Nephron progenitor cell (in vitro differentiated cells): ENCODE results near the gene DIP2C.
"Not testable (repeated sequence)": the region's sequence is repeated elsewhere in the genome, so short reads cannot be mapped to it uniquely, and the experiment has no call there.

Source experiments
- DNase-seq: peaks from one replicate; pipeline ENCODE4 v3.0.0; 2021
- H3K27ac Mint-ChIP-seq: 2 replicates; pipeline ENCODE4 v1.8.0; 2021; ENCODE audit warnings: mild to moderate bottlenecking, moderate library complexity, mixed read lengths
- H3K27me3 Mint-ChIP-seq: 2 replicates; pipeline ENCODE4 v1.8.0; 2021; ENCODE audit warnings: mild to moderate bottlenecking, low read depth, mixed read lengths; ENCODE audit not compliant: poor library complexity
- H3K36me3 Mint-ChIP-seq: 2 replicates; pipeline ENCODE4 v1.8.0; 2021; ENCODE audit warnings: low read depth, mixed read lengths
- H3K4me1 Mint-ChIP-seq: 2 replicates; pipeline ENCODE4 v1.8.0; 2021; ENCODE audit warnings: mixed read lengths
- H3K4me3 Mint-ChIP-seq: 2 replicates; pipeline ENCODE4 v1.8.0; 2021; ENCODE audit warnings: mild to moderate bottlenecking, moderate library complexity, mixed read lengths
- H3K9me3 Mint-ChIP-seq: 2 replicates; pipeline ENCODE4 v1.8.0; 2021; ENCODE audit warnings: mild to moderate bottlenecking, moderate library complexity, mixed read lengths
- CTCF ChIP-seq: fragments of 200-600 bp; sonication (generic); IDR thresholded peaks from 2 replicates; pipeline ENCODE4 v1.5.0; 2021; ENCODE audit warnings: antibody characterized with exemption

DIP2C gene

DNA sequence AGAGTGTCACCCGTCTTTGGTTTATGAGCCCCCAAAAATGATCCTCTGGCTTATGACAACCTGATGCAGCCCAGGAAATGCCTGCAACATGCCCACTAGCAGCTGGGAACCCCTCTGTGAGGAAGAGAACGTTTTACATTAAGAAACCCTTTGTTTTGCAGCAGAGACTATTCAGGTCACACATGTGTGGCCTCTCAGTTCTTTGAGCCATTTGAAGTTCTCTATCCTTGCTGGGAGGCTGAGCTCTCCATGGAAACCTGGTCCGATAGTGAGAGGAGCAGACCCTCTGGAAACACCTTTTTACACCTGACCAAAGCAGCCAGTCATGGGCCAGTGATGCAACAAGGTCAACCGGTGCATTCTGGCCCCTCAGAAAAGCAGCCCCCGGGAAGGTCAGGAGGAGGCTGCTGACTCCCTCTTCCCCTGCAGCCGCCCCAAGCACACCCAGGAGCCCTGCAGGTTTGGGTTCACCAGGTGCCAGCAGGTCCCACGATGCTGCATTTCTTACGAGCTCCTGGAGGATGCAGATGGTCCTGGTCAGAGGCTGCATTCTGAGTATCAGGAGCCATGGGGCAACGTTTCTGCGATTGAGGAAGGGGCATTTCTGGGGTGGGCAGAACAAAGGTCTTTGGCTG, 419.9 kb downstream of the DIP2C start:
- DNase-seq: no peak
- peak overlapping the region; percentile 54 for H3K27ac Mint-ChIP-seq
- H3K4me1 Mint-ChIP-seq: peaks cover under 1% of the 10 kb centered on the region
- H3K27me3 Mint-ChIP-seq: peaks cover 2% of the 10 kb centered on the region
- H3K36me3 Mint-ChIP-seq: peaks cover 6% of the 10 kb centered on the region
- no peak overlapping the region for H3K4me3 Mint-ChIP-seq
- TF ChIP-seq CTCF: no peak
- no peaks in the 10 kb centered on the region for H3K9me3 Mint-ChIP-seq

GRCh38 chr10:267705-268104, 421.8 kb downstream of the DIP2C start:
- H3K9me3 Mint-ChIP-seq: no peaks in the 10 kb centered on the region
- H3K4me3 Mint-ChIP-seq: no peak overlapping the region
- peaks cover 3% of the 10 kb centered on the region for H3K36me3 Mint-ChIP-seq
- peaks cover 6% of the 10 kb centered on the region for H3K27me3 Mint-ChIP-seq
- no peak for DNase-seq
- no peak overlapping the region for H3K27ac Mint-ChIP-seq
- H3K4me1 Mint-ChIP-seq: no peaks in the 10 kb centered on the region
- no peak for TF ChIP-seq CTCF

GRCh38 chr10:266974-267425, 422.5 kb downstream of the DIP2C start:
- no peak for DNase-seq
- Mint-ChIP-seq H3K4me3 (no peak overlapping the region), H3K27me3 (peaks cover 6% of the 10 kb centered on the region), H3K9me3 (no peaks in the 10 kb centered on the region), H3K27ac (no peak overlapping the region), H3K4me1 (no peaks in the 10 kb centered on the region), H3K36me3 (no peaks in the 10 kb centered on the region)
- TF ChIP-seq CTCF: no peak

DNA sequence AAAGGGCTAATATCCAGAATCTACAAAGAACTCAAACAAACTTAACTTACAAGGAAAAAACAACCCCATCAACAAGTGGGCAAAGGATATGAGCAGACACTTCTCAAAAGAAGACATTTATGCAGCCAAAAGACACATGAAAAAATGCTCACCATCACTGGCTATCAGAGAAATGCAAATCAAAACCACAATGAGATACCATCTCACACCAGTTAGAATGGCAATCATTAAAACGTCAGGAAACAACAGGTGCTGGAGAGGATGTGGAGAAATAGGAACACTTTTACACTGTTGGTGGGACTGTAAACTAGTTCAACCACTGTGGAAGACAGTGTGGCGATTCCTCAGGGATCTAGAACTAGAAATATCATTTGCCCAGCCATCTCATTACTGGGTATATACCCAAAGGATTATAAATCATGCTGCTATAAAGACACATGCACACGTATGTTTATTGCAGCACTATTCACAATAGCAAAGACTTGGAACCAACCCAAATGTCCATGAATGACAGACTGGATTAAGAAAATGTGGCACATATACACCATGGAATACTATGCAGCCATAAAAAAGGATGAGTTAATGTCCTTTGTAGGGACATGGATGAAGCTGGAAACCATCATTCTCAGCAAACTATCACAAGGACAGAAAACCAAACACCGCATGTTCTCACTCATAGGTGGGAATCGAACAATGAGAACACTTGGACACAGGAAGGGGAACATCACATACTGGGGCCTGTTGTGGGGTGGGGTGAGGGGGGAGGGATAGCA, 423.5 kb downstream of the DIP2C start:
- H3K27ac Mint-ChIP-seq: not testable (repeated sequence)

DNA sequence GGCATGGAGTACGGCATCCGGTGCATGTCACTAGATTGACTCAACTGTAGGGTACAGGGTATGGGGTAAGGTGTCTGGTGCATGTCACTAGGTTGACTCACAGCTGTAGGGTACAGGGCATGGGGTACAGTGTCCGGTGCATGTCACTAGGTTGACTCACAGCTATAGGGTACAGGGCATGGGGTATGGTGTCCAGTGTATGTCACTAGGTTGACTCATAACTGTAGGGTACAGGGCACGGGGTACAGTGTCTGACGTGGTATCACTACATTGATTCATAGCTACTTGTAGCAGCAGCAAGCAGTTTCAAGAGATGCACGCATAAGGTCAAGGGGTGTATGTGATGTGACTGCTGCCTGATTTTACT, 424.4 kb downstream of the DIP2C start:
- H3K36me3 Mint-ChIP-seq, H3K27ac Mint-ChIP-seq, H3K4me1 Mint-ChIP-seq, DNase-seq, H3K4me3 Mint-ChIP-seq, H3K9me3 Mint-ChIP-seq, H3K27me3 Mint-ChIP-seq: not testable (repeated sequence)

More for the DNA sequence above, 423.5 kb downstream of the DIP2C start:
- H3K9me3 Mint-ChIP-seq, H3K27me3 Mint-ChIP-seq, H3K36me3 Mint-ChIP-seq, H3K4me1 Mint-ChIP-seq, DNase-seq, H3K4me3 Mint-ChIP-seq: not testable (repeated sequence)

DNA sequence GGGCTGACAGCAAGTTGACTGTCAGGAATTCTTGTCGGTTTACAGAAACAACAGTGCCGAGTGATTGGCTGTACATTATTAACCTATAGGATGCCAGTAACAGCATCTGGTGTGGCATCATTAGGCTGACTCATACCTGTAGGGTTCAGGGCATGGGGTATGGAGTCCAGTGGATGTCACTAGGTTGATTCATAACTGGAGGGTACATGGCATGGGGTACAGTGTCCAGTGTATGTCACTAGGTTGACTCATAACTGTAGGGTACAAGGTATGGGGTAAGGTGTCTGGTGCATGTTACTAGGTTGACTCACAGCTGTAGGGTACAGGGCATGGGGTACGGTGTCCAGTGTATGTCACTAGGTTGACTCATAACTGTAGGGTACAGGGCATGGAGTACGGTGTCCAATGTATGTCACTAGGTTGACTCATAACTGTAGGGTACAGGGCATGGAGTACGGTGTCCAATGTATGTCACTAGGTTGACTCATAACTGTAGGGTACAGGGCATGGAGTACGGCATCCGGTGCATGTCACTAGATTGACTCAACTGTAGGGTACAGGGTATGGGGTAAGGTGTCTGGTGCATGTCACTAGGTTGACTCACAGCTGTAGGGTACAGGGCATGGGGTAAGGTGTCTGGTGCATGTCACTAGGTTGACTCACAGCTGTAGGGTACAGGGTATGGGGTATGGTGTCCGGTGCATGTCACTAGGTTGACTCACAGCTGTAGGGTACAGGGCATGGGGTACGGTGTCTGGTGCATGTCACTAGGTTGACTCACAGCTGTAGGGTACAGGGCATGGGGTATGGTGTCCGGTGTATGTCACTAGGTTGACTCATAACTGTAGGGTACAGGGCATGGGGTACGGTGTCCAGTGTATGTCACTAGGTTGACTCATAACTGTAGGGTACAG, 425.1 kb downstream of the DIP2C start:
- DNase-seq, H3K9me3 Mint-ChIP-seq, H3K4me1 Mint-ChIP-seq, H3K27ac Mint-ChIP-seq, H3K27me3 Mint-ChIP-seq, H3K36me3 Mint-ChIP-seq, H3K4me3 Mint-ChIP-seq: not testable (repeated sequence)

DNA sequence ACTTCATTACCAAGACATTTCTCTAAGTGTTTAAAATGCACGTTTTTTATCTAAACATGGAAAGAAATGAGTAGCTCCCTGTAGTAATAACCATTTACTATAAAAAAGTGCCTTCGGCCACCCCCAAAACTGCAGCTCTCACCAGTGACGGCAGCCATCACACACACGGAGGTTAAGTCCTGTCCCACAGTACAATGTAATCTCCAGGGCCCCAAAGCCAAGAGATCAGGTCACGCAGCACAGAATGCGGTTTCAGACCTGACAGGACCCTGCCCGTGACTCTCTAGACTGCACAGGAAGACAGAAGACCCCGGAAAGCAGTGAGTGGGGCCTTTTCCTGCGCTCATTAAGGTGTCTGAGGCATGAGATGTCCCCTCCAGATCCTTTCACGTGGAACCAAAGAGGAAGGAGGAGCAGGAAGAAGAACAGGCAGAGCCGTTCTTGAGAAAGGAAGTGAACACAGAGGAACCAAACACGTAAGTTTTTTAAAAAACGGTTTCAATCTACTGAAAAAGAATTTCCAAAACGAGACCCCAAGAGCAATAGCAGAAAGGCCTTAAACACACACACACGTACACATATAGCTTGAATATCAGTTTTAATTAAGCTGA, 428.5 kb downstream of the DIP2C start:
- no peaks in the 10 kb centered on the region for H3K4me1 Mint-ChIP-seq
- DNase-seq: no peak
- peaks cover 6% of the 10 kb centered on the region for H3K27me3 Mint-ChIP-seq
- no peak for TF ChIP-seq CTCF
- H3K9me3 Mint-ChIP-seq: no peaks in the 10 kb centered on the region
- peak overlapping the region; percentile 14 for H3K27ac Mint-ChIP-seq
- peaks cover 15% of the 10 kb centered on the region for H3K36me3 Mint-ChIP-seq
- H3K4me3 Mint-ChIP-seq: no peak overlapping the region
